ENCODE results near the gene CKM. TPM values are rescaled to one million over a fixed set of nuclear protein-coding genes. Genes with fewer than 3 reads are reported as not detected.

Gene CKM
- total RNA-seq, 2 experiments from 2014 or later, result not detected

- ATAC-seq (ENCODE audit: poor library complexity), result no peak
- Histone ChIP-seq H3K4me1 (ENCODE audit: insufficient read depth, low read length) (no peaks in the 10 kb centered on the region), H3K27me3 (ENCODE audit: control insufficient read depth in 1 of 2, insufficient read depth in 2 of 2, low read length in 2 of 2) (no peaks in the 10 kb centered on the region), H3K27ac (ENCODE audit: low read depth in 1 of 2, low read length in 2 of 2) (no peak overlapping the region), H3K4me3 (ENCODE audit: low read length) (no peak overlapping the region), H3K36me3 (ENCODE audit: insufficient read depth, low read length) (peaks cover 61% of the 10 kb centered on the region), H3K9me3 (ENCODE audit: control insufficient read depth in 1 of 2, insufficient read depth in 1 of 2, low read length in 2 of 2) (no peaks in the 10 kb centered on the region)
- intact Hi-C loops (cut with DNase I, micrococcal nuclease), result no loop called here
- Mint-ChIP-seq H3K27me3 (no peaks in the 10 kb centered on the region), H3K4me1 (ENCODE audit: low read depth) (no peaks in the 10 kb centered on the region), H3K36me3 (ENCODE audit: low read depth) (peaks cover 57% of the 10 kb centered on the region), H3K9me3 (no peaks in the 10 kb centered on the region), H3K4me3 (no peak overlapping the region), H3K27ac (no peak overlapping the region)
- ChIA-PET CTCF (no interaction called here), POLR2A (interaction anchor here (0.6 kb wide), 1 partner anchor 89 kb away, joined by 3 read pairs; no protein-coding TSS in a partner anchor)
- no peak for TF ChIP-seq CTCF (IDR thresholded peaks at IDR 0.05)
- no peak for DNase-seq
Observed at GRCh38 chr19:45276284-45276687, 46.4 kb downstream of the CKM start.

GRCh38 chr19:45275370-45275971 lies 47.2 kb downstream of the CKM start:
- TF ChIP-seq CTCF (IDR thresholded peaks at IDR 0.05), result no peak
- intact Hi-C loops (cut with DNase I, micrococcal nuclease), result no loop called here
- Histone ChIP-seq H3K27me3 (ENCODE audit: control insufficient read depth in 1 of 2, insufficient read depth in 2 of 2, low read length in 2 of 2) (no peaks in the 10 kb centered on the region), H3K4me1 (ENCODE audit: insufficient read depth, low read length) (no peaks in the 10 kb centered on the region), H3K36me3 (ENCODE audit: insufficient read depth, low read length) (peaks cover 58% of the 10 kb centered on the region), H3K27ac (ENCODE audit: low read depth in 1 of 2, low read length in 2 of 2) (no peak overlapping the region), H3K4me3 (ENCODE audit: low read length) (no peak overlapping the region), H3K9me3 (ENCODE audit: control insufficient read depth in 1 of 2, insufficient read depth in 1 of 2, low read length in 2 of 2) (no peaks in the 10 kb centered on the region)
- Mint-ChIP-seq H3K4me3 (no peak overlapping the region), H3K4me1 (ENCODE audit: low read depth) (no peaks in the 10 kb centered on the region), H3K27me3 (no peaks in the 10 kb centered on the region), H3K36me3 (ENCODE audit: low read depth) (peaks cover 57% of the 10 kb centered on the region), H3K27ac (no peak overlapping the region), H3K9me3 (no peaks in the 10 kb centered on the region)
- POLR2A ChIA-PET, result no interaction called here
- ATAC-seq (ENCODE audit: poor library complexity), result no peak
- CTCF ChIA-PET, result no interaction called here
- DNase-seq, result no peak

GRCh38 chr19:45273521-45273855 lies 49.2 kb downstream of the CKM start:
- ChIA-PET POLR2A (no interaction called here), CTCF (no interaction called here)
- TF ChIP-seq CTCF (IDR thresholded peaks at IDR 0.05), result no peak
- intact Hi-C loops (cut with DNase I, micrococcal nuclease), result loop anchor here in 1 of 2 experiments (5.0 kb wide), 1 partner anchor 46 kb away; no protein-coding TSS in a partner anchor
- Histone ChIP-seq H3K4me1 (ENCODE audit: insufficient read depth, low read length) (no peaks in the 10 kb centered on the region), H3K27me3 (ENCODE audit: control insufficient read depth in 1 of 2, insufficient read depth in 2 of 2, low read length in 2 of 2) (no peaks in the 10 kb centered on the region), H3K27ac (ENCODE audit: low read depth in 1 of 2, low read length in 2 of 2) (no peak overlapping the region), H3K9me3 (ENCODE audit: control insufficient read depth in 1 of 2, insufficient read depth in 1 of 2, low read length in 2 of 2) (no peaks in the 10 kb centered on the region), H3K36me3 (ENCODE audit: insufficient read depth, low read length) (peaks cover 47% of the 10 kb centered on the region), H3K4me3 (ENCODE audit: low read length) (no peak overlapping the region)
- DNase-seq (no peak), ATAC-seq (ENCODE audit: poor library complexity) (no peak)
- no peaks in the 10 kb centered on the region for H3K4me1 Mint-ChIP-seq (ENCODE audit: low read depth)
- H3K4me3 Mint-ChIP-seq, result no peak overlapping the region
- H3K9me3 Mint-ChIP-seq, result no peaks in the 10 kb centered on the region
- no peak overlapping the region for H3K27ac Mint-ChIP-seq
- no peaks in the 10 kb centered on the region for H3K27me3 Mint-ChIP-seq
- H3K36me3 Mint-ChIP-seq (ENCODE audit: low read depth), result peaks cover 50% of the 10 kb centered on the region

Data from CD4-positive, alpha-beta T cell (primary cell).